ENCODE data around the gene SATL1.
"Not testable (repeated sequence)": the region's sequence is repeated elsewhere in the genome, so short reads cannot be mapped to it uniquely, and the experiment has no call there.

The SATL1 gene

DNA sequence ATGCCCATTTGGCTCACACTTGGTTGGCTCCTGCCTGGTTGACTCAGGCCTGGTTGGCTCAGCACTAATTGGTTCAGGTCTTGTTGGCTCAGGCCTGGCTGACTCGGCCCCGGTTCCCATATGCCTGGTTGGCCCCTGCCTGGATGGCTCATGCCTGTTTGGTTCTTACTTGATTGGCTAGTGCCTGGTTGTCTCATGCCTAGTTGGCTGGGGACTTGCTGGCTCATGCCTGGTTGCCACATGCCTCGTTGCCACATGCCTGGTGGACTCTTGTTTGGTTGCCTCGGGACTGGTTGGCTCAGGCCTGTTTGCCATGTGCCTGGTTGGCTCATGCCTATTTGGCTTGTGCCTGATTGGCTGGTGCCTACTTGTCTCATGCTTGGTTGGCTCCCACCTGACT is 136.2 kb downstream of the SATL1 start:
- DNase-seq = no peak
- Mint-ChIP-seq H3K4me3 (no peak overlapping the region), H3K27ac (no peak overlapping the region), H3K36me3 (ENCODE audit: low read depth) (no peaks in the 10 kb centered on the region), H3K4me1 (no peaks in the 10 kb centered on the region), H3K9me3 (peaks cover 11% of the 10 kb centered on the region), H3K27me3 (ENCODE audit: low read depth, poor library complexity) (no peaks in the 10 kb centered on the region)
- TF ChIP-seq, protein P1, sequence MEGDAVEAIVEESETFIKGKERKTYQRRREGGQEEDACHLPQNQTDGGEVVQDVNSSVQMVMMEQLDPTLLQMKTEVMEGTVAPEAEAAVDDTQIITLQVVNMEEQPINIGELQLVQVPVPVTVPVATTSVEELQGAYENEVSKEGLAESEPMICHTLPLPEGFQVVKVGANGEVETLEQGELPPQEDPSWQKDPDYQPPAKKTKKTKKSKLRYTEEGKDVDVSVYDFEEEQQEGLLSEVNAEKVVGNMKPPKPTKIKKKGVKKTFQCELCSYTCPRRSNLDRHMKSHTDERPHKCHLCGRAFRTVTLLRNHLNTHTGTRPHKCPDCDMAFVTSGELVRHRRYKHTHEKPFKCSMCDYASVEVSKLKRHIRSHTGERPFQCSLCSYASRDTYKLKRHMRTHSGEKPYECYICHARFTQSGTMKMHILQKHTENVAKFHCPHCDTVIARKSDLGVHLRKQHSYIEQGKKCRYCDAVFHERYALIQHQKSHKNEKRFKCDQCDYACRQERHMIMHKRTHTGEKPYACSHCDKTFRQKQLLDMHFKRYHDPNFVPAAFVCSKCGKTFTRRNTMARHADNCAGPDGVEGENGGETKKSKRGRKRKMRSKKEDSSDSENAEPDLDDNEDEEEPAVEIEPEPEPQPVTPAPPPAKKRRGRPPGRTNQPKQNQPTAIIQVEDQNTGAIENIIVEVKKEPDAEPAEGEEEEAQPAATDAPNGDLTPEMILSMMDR (IDR thresholded peaks at IDR 0.05) = no peak

- Mint-ChIP-seq H3K9me3 (peaks cover 15% of the 10 kb centered on the region), H3K27me3 (ENCODE audit: low read depth, poor library complexity) (no peaks in the 10 kb centered on the region), H3K36me3 (ENCODE audit: low read depth) (peaks cover 28% of the 10 kb centered on the region), H3K4me1 (no peaks in the 10 kb centered on the region), H3K4me3 (no peak overlapping the region), H3K27ac (no peak overlapping the region)
- DNase-seq = no peak
- TF ChIP-seq, protein P1 (IDR thresholded peaks at IDR 0.05) = no peak
Observed at GRCh38 chrX:85089321-85089840, 154.2 kb downstream of the SATL1 start.

- TF ChIP-seq, protein P1 (IDR thresholded peaks at IDR 0.05) = peak; percentile 81
- no peak overlapping the region for H3K4me3 Mint-ChIP-seq
- peaks cover 49% of the 10 kb centered on the region for H3K36me3 Mint-ChIP-seq (ENCODE audit: low read depth)
- peak; percentile 25 for DNase-seq
- H3K4me1 Mint-ChIP-seq = no peaks in the 10 kb centered on the region
- H3K27ac Mint-ChIP-seq = no peak overlapping the region
- no peaks in the 10 kb centered on the region for H3K27me3 Mint-ChIP-seq (ENCODE audit: low read depth, poor library complexity)
- H3K9me3 Mint-ChIP-seq = peaks cover 35% of the 10 kb centered on the region
Observed at GRCh38 chrX:85084770-85085393, 158.7 kb downstream of the SATL1 start.

- Mint-ChIP-seq H3K9me3 (peaks cover 50% of the 10 kb centered on the region), H3K36me3 (ENCODE audit: low read depth) (peaks cover 67% of the 10 kb centered on the region)
- not testable (repeated sequence) for H3K27ac Mint-ChIP-seq; DNase-seq; H3K4me1 Mint-ChIP-seq; H3K4me3 Mint-ChIP-seq; H3K27me3 Mint-ChIP-seq (ENCODE audit: low read depth, poor library complexity)
Observed at GRCh38 chrX:85077247-85077646, 166.3 kb downstream of the SATL1 start.

DNA sequence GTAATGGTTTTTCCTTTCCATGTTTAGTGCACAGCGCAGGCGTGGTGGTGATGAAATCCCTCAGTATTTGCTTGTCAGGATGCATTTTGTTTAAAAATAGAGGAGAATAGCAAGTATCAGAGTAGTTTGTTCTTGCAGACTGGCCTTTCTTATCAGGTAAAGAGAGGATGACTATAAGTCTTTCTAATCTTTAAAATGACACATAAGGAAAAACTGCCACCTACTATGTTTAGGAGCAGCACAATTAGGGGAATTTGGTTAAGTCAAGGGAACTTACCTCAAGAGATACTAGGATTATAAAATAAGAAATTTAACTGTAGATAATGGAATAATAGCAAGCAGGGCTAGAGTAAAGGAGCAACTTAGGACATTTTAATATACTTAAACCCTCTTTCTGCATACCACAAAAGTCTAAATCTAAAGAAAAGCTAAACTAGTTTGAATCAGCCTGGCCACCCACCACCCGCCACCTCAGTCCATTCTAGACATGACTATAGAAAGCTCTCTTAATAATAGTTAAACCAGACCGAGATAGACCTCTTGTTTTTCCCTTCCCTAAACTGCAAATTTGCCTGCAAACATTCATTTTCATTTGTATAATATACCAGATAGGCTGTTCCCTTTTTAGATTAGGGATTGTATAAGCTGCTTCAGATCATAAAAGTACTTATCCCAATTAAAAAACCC is 177.9 kb downstream of the SATL1 start:
- H3K4me3 Mint-ChIP-seq = no peak overlapping the region
- no peaks in the 10 kb centered on the region for H3K27me3 Mint-ChIP-seq (ENCODE audit: low read depth, poor library complexity)
- TF ChIP-seq, protein P1 (IDR thresholded peaks at IDR 0.05) = no peak
- H3K9me3 Mint-ChIP-seq = peaks cover 51% of the 10 kb centered on the region
- no peak for DNase-seq
- no peaks in the 10 kb centered on the region for H3K4me1 Mint-ChIP-seq
- no peak overlapping the region for H3K27ac Mint-ChIP-seq
- H3K36me3 Mint-ChIP-seq (ENCODE audit: low read depth) = peaks cover 56% of the 10 kb centered on the region

DNA sequence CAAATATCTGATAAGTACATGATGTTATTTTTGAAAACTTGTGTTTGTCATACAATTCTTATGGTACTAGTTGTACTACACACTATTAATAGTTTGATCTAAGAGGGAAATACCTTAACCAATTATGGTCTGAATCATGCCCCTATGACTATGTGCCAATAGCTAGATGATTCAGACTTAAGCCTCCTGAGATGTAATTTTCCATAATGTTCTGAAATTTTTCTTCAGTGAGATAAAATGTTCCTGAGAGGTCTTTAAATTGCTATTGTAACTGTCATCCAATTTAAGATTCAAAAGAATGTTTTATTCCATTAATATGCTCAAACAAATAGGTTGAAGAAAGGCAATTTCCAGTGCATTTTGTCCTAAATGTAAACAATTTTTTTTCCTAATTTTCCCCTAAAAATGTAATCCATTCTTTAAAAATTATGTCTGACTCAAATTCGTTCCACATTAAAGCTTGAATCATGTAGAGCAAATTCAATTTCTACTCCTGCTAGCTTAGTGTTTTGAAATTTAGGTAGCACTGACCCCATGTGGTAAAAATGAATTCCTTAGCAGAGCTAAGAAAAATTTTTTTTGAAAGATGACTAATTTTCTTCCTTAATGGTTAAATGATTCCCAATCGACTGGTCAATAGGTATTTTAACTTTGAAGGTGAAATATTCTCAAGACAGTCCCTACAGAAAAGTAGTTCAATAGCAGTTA is 190.8 kb downstream of the SATL1 start:
- H3K36me3 Mint-ChIP-seq (ENCODE audit: low read depth) = peaks cover 7% of the 10 kb centered on the region
- H3K4me1 Mint-ChIP-seq = no peaks in the 10 kb centered on the region
- H3K9me3 Mint-ChIP-seq = peaks cover 5% of the 10 kb centered on the region
- H3K4me3 Mint-ChIP-seq = no peak overlapping the region
- no peak overlapping the region for H3K27ac Mint-ChIP-seq
- TF ChIP-seq, protein P1 (IDR thresholded peaks at IDR 0.05) = no peak
- DNase-seq = no peak
- no peaks in the 10 kb centered on the region for H3K27me3 Mint-ChIP-seq (ENCODE audit: low read depth, poor library complexity)
